Breast epithelium (tissue), 4 donors: ENCODE measurements around the gene SPNS3. TPM values are rescaled to one million over a fixed set of nuclear protein-coding genes. Genes with fewer than 3 reads are reported as not detected.

Experiments used
- DNase-seq, 2 donors: peaks; one replicate each; pipeline ENCODE4 v3.0.0-alpha.2; 2019; ENCODE audit warnings: low spot score in 2 of 2
- H3K27ac ChIP-seq, 2 donors: fragments of 200-600 bp; sonication (generic) in 1 of 2; one replicate each; pipeline ENCODE4 v1.5.1; 2016 to 2019; ENCODE audit warnings: mild to moderate bottlenecking in 1 of 2
- H3K27me3 ChIP-seq, 2 donors: fragments of 200-600 bp; sonication (generic) in 1 of 2; one replicate each; pipeline versions ENCODE4 v1.5.1 to v1.6.0; 2017 to 2019; ENCODE audit warnings: control low read depth in 1 of 2, mild to moderate bottlenecking in 1 of 2
- H3K36me3 ChIP-seq: fragments of 200-600 bp; one replicate; pipeline ENCODE4 v1.5.1; 2019
- H3K4me1 ChIP-seq, 2 donors: fragments of 200-600 bp; sonication (generic); one replicate each; pipeline ENCODE4 v1.5.1; 2016 to 2019; ENCODE audit warnings: control low read depth in 1 of 2
- H3K4me3 ChIP-seq, 3 donors: fragments of 200-600 bp; sonication (generic); 1 replicate in 2 of 3; 2 replicates in 1 of 3; pipeline ENCODE4 v1.5.1; 2016 to 2019; ENCODE audit warnings: mild to moderate bottlenecking in 3 of 3, moderate library complexity in 2 of 3
- H3K9me3 ChIP-seq, 2 donors: fragments of 200-600 bp; sonication (generic) in 1 of 2; one replicate each; pipeline ENCODE4 v1.5.1; 2016 to 2019; ENCODE audit warnings: control low read depth in 1 of 2
- POLR2A ChIP-seq: fragments of 450-650 bp; IDR thresholded peaks from one replicate; pipeline ENCODE4 v1.6.1; 2016; ENCODE audit warnings: antibody characterized with exemption, mild to moderate bottlenecking, moderate library complexity
- POLR2AphosphoS5 ChIP-seq, 3 donors: sonication (generic); formaldehyde crosslinking; IDR thresholded peaks; one replicate each; pipeline ENCODE4 v1.6.1; 2017; ENCODE audit warnings: antibody characterized with exemption in 3 of 3
- intact Hi-C: fragments of 100-400 bp; cut with DNase I; formaldehyde crosslinking; loops from one replicate; pipeline ENCODE4 v1.15.1; 2023; ENCODE audit warnings: low total_unique reads
- total RNA-seq, 3 donors: library from RNA; depleted of rRNA; stranded (reverse); fragments of >200 nt; gene quantifications; one replicate each; pipeline ENCODE4 v1.1.0, GENCODE V29; 2016
- TF ChIP-seq, protein P1 (sequence below), 3 donors: fragments of 450-650 bp; IDR thresholded peaks; one replicate each; pipeline ENCODE4 v1.5.1; 2016 to 2017; ENCODE audit warnings: antibody characterized with exemption in 3 of 3, mild to moderate bottlenecking in 3 of 3, moderate library complexity in 3 of 3

Gene SPNS3
- total RNA-seq, 3 donors from 2014 or later, result 0.15 TPM; not detected in 2

DNA sequence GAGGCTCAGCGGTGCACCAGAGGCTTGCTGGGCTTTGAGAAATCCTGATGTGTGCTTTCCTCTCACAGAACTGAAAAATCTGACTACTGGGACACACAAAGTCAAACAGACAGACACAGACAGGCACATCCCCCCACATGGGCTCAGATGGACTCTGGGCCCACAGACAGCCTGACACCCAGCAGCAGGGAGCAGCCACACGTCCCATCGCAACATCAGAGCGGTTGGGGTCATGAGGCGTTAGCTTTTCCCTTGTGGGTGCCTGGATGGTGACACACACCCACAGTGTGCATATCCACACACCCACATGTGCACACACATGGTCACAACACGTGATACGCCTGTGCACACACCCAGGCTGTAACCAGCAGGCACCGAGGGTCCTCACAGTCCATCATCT, 6.3 kb downstream of the SPNS3 start:
- peak overlapping the region in 1 of 2 donors; percentile 21 for H3K27ac ChIP-seq
- TF ChIP-seq, protein P1, sequence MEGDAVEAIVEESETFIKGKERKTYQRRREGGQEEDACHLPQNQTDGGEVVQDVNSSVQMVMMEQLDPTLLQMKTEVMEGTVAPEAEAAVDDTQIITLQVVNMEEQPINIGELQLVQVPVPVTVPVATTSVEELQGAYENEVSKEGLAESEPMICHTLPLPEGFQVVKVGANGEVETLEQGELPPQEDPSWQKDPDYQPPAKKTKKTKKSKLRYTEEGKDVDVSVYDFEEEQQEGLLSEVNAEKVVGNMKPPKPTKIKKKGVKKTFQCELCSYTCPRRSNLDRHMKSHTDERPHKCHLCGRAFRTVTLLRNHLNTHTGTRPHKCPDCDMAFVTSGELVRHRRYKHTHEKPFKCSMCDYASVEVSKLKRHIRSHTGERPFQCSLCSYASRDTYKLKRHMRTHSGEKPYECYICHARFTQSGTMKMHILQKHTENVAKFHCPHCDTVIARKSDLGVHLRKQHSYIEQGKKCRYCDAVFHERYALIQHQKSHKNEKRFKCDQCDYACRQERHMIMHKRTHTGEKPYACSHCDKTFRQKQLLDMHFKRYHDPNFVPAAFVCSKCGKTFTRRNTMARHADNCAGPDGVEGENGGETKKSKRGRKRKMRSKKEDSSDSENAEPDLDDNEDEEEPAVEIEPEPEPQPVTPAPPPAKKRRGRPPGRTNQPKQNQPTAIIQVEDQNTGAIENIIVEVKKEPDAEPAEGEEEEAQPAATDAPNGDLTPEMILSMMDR (IDR thresholded peaks at IDR 0.05), result no peak
- no peak for TF ChIP-seq POLR2A
- no peak for TF ChIP-seq POLR2AphosphoS5 (IDR thresholded peaks at IDR 0.05)
- H3K9me3 ChIP-seq, result no peaks in the 10 kb centered on the region
- no peak for DNase-seq
- intact Hi-C loops, result no loop called here
- no peaks in the 10 kb centered on the region for H3K27me3 ChIP-seq
- no peaks in the 10 kb centered on the region for H3K36me3 ChIP-seq
- no peaks in the 10 kb centered on the region for H3K4me1 ChIP-seq
- no peak overlapping the region for H3K4me3 ChIP-seq

DNA sequence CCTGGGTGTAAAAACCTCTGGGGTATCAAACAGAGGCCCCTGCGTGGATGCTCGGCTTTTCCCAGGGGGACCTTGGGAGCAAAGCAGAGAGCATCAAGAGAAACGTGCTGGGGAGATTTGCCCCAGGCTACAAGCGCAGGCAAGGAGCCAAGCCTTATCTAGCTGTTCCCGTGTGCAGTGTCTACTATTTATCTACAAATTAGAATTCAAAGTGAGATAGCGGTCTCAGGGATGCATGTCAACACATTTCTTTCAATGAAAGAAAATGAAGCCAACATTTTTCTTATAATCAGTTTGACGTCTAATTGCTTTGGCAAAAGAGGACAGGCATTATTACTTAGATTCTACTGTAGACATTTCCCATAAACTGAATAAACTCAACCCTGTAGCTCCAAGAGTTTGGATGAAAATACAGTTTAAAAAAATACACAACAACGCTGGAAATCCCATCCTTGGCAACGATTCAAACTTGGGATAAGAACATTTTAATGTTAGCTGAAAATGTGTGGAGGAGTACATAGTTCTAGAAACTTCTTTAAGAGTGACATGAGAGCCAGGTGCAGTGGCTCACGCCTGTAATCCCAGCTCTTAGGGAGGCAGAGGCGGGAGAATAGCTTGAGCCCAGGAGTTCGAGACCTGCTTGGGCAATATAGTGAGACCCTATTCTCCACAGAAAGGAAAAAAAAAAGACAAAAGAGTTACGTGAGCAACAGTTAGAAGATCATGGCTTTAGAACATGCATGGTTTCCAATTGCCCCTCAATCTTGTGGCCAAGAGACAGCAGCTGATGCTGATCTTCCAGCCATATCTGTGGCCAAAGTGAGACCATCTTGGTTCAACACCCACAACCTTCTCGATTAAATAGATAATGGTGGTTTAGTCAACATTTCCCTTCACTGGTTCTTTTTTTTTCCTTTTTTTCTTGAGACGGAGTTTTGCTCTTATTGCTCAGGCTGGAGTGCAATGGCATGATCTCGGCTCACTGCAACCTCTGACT, 7.2 kb downstream of the SPNS3 start:
- TF ChIP-seq, protein P1 (IDR thresholded peaks at IDR 0.05), result no peak
- TF ChIP-seq POLR2AphosphoS5 (IDR thresholded peaks at IDR 0.05) (no peak), POLR2A (no peak)
- no peak overlapping the region for H3K27ac ChIP-seq
- no peaks in the 10 kb centered on the region for H3K4me1 ChIP-seq
- no peak for DNase-seq
- no peaks in the 10 kb centered on the region for H3K9me3 ChIP-seq
- H3K36me3 ChIP-seq, result no peaks in the 10 kb centered on the region
- intact Hi-C loops, result no loop called here
- no peaks in the 10 kb centered on the region for H3K27me3 ChIP-seq
- no peak overlapping the region for H3K4me3 ChIP-seq

GRCh38 chr17:4442582-4442981, 8.8 kb downstream of the SPNS3 start:
- no peak overlapping the region for H3K4me3 ChIP-seq
- H3K4me1 ChIP-seq, result no peaks in the 10 kb centered on the region
- no peaks in the 10 kb centered on the region for H3K27me3 ChIP-seq
- H3K9me3 ChIP-seq, result no peaks in the 10 kb centered on the region
- intact Hi-C loops, result no loop called here
- no peak for DNase-seq
- H3K27ac ChIP-seq, result no peak overlapping the region
- TF ChIP-seq POLR2AphosphoS5 (IDR thresholded peaks at IDR 0.05), result no peak
- TF ChIP-seq, protein P1 (IDR thresholded peaks at IDR 0.05), result no peak
- no peak for TF ChIP-seq POLR2A
- H3K36me3 ChIP-seq, result no peaks in the 10 kb centered on the region

DNA sequence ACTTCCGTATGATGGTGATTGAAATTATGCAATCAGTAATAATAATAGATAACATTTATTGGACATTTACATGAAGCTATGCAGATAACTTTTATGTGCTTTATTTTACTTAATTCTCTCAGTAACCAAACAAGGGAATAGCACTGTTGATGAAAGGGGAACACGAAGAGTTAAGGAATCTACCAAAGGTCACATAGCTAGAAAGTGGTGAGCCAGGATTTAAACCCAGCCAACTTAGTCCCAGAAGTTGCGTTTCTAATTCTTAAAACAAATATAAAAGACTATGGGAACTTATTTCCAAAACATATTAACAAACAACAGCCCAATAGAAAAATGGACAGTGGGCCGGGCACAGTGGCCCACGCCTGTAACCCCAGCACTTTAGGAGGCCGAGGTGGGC, 9.7 kb downstream of the SPNS3 start:
- Histone ChIP-seq H3K4me1 (no peaks in the 10 kb centered on the region), H3K27ac (no peak overlapping the region)
- intact Hi-C loops, result no loop called here

More for the DNA sequence above, 9.7 kb downstream of the SPNS3 start:
- H3K36me3 ChIP-seq, result no peaks in the 10 kb centered on the region
- DNase-seq, result no peak
- no peaks in the 10 kb centered on the region for H3K27me3 ChIP-seq
- H3K4me3 ChIP-seq, result no peak overlapping the region
- no peaks in the 10 kb centered on the region for H3K9me3 ChIP-seq
- TF ChIP-seq POLR2AphosphoS5 (IDR thresholded peaks at IDR 0.05), result no peak
- no peak for TF ChIP-seq POLR2A
- TF ChIP-seq, protein P1 (IDR thresholded peaks at IDR 0.05), result no peak
